Measurements from ENCODE around the gene TRDMT1.

- TF ChIP-seq EP300 (conservative IDR thresholded peaks at IDR 0.05; ENCODE audit: poor library complexity, severe bottlenecking) (no peak), CTCF (IDR thresholded peaks at IDR 0.05; ENCODE audit: poor library complexity, severe bottlenecking) (no peak), MXI1 (conservative IDR thresholded peaks at IDR 0.05; ENCODE audit: poor library complexity, severe bottlenecking) (no peak), TAF1 (IDR thresholded peaks at IDR 0.05; ENCODE audit: low read depth) (no peak), EZH2 (IDR thresholded peaks at IDR 0.05; ENCODE audit: borderline replicate concordance, insufficient read depth, low read length, poor library complexity, severe bottlenecking) (no peak)
Measured at GRCh38 chr10:17250736-17251135, 49.3 kb upstream of the TRDMT1 start.
